HG03045 (cell line): ENCODE results near the gene DNAJC6.
A peak's percentile ranks its signal among the peaks of the same experiment; 100 is the strongest.
"Not testable (repeated sequence)": the region's sequence is repeated elsewhere in the genome, so short reads cannot be mapped to it uniquely, and the experiment has no call there.

ENCODE experiments used
- ATAC-seq: cut with Tn5 transposase; IDR thresholded peaks from one replicate; pipeline ENCODE4 v1.9.1; 2021; ENCODE audit warnings: mild to moderate bottlenecking, moderate library complexity; ENCODE audit not compliant: unreplicated experiment

The DNAJC6 gene

DNA sequence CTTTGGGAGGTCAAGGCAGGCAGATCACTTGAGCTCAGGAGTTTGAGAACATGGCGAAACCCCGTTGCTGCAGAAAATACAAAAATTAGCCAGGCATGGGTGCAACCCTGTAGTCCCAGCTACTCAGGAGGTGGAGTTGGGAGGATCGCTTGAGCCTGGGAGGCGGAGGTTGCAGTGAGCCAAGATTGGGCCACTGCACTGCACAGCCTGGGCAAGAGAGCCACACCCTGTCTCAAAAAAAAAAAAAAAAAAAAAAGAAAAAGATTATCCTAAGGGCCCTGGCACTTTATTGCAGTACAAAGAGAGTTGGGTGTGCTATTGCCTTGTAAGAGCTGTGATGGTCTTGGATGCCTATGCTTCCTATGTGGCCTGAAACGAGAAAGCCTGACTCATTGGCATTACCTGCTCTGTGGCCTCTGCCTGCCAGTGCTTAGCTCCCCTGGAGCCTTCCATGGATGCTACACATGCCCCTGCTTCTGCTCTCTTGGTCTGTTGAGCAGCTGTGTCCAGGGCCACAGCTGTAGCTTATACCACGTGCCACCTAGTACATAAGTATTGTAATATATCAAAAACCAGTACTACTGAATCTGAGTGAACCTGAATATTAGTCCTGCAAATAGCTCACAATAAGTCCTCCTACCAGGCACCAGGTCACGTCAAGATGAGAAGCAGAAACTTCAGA, 45.8 kb downstream of the DNAJC6 start:
- ATAC-seq = no peak

DNA sequence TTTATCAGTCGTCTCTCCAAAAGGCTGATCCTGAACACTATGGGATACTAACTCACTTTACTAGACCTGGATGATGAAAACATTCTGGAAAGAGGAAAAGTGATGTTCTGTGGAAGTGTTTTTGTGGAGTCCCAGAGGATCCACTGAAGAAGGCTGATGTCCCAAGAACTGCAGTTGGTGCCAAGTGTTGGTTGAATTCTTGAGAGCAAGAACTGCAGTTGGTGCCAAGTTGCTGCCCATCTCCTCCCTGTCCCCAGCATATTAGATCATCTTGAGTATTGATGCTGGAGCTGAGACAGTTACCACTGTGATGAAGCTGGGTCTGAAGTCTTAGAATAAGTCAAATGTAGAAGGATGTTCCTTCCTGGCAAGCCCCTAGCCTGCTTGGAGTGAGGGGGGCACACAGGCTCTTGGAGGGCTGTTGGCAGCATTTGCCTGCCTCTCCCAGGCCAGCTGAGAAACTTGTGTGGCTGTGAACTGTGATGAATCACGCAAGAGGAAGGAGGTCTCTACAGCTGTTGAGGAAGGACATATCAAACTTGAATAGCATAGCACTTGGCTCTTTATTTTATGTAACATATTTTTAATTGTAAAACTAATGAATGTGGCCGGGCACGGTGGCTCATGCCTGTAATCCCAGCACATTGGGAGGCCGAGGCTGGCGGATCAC, 48.1 kb downstream of the DNAJC6 start:
- ATAC-seq = no peak

DNA sequence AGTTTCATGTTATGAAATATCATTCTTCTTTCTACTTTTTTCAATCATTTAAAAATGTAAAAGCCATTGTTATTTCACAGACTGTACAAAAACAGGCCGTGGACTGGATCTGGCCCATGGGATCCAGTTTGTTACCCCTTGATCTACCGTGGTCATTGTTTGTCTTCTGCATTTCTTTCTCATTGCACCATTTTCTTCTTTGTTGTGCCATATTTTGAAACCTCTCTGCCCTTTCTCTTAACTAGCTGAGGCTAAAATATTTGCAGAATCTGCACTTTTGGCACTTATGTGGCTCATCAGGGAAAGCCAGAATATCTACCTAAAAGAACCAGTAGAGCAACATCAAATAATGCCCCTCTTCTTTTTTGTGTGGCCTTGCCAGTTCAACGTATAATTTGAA, 50.5 kb downstream of the DNAJC6 start:
- ATAC-seq = no peak

DNA sequence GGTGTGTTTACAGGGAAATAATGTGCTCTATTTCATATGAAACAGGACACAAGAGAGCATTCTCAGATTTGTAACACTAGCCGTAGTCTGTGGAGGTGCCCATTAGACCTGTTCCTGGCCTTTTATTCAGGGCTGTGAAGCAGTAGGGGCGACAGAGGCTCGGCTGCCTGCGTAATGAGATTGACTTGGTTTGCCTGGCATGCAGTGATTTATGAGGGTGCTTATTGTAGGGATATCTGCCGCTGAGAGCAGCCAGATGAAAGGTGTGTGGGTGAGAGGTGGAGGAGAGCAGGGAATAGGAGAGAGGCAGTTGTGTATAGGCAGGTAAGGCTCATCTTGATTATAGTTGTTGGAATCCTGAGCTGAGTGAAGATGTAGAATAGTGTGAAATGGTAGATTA, 51.3 kb downstream of the DNAJC6 start:
- ATAC-seq = no peak

DNA sequence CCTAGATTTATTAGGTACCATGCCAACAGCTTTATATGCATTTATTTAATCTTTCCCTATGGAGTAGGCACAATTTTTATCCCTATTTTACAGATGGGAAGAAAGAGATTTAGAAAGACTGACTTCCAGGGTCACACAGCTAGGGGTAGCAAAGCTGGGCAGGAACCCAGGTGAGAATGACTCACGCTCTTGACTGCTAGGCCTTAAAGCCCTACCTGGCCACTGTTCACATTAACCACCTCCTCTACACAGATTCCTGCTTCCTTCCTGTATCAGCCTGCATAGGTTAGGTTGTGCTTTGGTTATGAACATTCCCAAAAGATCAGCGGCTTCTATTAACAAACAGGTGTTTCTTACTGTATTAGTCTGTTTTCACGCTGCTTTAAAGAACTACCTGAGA, 53.2 kb downstream of the DNAJC6 start:
- no peak for ATAC-seq

DNA sequence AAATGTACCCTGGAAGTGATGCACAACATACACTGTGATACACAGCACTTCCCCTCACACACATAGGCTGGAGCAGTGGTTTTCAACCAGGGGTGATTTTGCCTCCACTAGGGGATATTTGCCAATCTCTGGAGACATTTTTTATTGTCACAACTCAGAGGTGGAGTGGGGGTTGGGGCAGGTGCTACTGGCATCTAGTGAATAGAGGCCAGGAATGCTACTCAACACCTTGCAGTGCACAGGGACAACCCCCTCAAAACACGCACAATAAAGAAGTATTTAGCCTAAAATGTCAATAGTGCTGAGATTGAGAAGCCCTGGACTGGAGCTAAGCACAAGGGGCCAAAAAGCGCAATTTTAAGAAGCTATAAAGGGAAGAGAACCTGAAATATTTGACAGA, 54.1 kb downstream of the DNAJC6 start:
- no peak for ATAC-seq

DNA sequence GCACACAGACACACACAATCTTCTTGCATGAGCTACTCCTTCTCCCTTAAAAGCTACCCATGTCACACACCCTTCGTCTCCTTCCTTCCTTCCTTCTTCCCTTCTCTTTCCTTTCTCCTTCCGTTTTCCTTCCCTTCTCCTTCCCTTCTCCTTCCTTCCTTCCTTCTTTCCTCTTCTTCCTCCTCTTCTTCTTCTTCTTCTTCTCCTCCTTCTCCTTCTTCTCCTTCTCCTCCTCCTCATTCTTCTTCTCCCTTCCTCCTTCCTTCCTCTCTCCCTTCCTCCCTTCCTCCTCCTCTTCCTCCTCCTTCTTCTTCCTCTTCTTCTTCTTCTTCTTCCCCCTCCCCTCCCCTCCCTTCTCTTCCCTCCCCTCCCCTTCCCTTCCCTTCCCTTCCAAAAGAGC, 59.1 kb downstream of the DNAJC6 start:
- ATAC-seq = no peak

DNA sequence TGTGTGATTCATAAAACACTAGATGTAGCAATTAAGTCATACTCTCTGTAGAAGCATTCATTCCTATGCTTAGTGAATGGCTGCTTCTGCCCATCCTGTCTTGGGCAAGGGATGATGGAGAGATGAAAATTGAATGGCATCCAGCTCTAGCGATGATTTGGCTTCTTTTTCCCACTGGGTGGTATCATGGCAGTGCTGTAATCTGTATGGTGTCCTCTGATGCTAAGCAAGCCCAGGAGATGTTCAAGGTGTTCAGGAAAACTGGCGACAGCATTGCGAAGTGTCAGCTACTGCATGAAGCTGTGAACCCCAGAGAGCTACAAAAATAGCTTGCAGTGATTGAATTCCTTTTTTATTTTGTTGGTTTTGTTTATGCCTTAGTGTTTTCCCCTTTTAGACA, 62.2 kb downstream of the DNAJC6 start:
- no peak for ATAC-seq

DNA sequence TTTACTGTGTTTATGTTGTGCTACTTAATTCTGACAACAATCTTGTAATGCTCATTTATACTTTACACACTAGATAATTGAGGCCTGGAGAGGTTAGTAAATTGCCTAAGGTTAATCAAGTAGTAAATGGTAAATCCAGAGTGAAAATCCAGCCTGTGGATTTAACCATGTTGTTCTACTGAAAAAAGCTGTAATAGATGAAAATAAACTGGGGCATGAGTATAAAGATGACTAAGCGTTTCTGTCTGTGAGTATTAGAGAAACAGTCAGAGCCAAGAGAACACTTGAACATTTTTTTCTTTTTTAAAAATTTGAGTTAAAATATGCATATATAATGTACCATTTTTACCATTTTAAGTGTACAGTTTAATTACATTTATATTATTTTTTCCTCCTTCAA, 63.2 kb downstream of the DNAJC6 start:
- ATAC-seq = no peak

DNA sequence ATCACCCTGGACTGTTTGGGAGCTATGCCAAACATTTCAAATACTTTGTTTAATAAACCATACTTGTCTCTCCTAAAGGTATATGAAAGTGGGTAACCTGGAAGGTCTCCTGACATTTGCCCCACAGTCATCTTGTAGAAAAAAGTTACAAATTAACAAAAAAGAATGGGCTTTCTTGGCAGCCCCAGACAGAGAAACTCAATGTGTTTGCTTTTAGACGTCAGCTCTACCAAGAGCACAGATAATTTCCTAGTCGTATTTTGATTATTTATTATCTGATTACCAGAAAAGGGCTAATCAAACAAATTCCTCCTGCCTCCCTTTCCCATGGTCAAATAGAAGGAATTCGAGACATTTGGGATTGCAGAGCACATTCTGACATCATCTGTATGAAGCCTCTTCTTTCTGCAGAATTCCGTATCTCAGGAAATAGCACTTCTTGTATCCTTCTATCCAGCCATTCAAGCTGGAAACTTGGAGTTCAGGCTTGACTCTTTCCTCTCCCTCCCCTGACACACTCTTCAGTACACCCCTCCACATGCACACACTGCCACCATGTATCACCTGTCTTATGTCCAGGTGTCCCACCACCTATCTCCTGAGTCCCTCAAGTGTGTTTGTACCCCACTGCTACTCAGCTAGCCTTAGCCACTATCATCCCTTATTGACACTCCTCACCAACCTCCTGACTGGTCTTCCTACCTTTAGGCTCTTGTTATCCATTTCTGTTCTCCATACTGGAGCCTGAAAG, 68.3 kb downstream of the DNAJC6 start:
- ATAC-seq = no peak

DNA sequence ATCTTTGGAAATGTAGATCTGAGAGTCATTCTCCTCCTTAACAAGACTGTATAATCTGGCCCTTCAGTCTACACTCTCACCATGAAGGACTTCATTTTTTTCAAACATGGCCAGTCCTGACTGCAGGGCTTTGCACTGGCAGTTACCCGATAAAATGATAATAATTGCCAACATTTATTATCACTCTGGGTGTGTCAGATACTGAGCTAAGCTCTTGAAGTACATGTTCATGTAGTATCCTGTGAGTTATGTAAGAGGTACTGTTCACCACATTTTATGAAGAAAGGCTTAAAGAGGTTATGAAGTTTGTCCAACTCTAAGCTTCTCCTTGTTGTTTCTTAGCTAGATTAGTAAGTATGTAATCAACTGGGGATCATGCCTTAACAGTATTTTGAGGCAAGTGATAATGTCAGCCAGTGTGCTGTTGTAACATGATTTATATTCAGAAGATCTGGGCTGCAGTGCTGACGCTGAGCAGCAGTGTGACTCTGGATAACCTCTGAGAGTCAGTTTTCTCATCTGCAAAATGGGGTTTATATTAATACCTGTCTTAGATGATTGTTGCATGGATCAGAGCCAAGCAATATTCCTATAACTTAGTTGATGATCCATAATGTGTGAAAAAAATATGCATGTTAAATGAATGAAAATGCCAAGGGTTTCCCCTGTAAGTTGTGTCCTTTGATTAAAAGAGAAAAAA, 69.1 kb downstream of the DNAJC6 start:
- no peak for ATAC-seq

DNA sequence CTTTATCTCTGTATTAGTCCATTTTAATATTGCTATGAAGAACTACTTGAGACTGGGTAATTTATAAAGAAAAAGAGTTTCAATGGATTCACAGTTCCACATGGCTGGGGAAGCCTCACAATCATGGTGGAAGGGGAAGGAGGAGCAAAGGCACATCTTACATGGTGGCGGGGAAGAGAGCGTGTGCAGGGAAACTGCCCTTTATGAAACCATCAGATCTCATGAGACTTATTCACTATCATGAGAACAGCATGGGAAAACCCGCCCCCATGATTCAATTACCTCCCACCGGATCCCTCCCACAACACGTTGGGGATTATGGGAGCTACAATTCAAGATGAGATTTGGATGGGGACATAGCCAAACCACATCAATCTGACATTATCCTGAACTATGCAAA, 75.1 kb downstream of the DNAJC6 start:
- ATAC-seq = not testable (repeated sequence)

DNA sequence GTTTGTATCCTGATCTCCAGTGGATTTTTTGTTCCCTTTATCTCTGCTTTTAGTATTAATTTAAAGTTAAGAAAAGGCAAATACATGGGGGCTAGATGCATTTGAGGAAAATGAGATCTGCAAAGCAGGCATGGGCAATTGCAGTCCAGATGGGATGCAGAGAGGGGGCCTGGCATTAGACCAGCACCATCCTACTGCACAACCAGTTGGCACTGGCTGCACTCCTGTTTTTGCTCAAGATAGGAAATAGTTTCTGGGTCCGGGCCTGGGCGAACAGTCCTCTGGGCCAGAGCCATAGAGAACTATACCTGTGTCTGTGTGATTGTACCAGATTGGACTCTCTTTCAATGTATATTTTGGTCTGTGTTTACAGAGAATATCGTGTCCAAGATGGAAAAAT, 77.1 kb downstream of the DNAJC6 start:
- ATAC-seq = no peak

DNA sequence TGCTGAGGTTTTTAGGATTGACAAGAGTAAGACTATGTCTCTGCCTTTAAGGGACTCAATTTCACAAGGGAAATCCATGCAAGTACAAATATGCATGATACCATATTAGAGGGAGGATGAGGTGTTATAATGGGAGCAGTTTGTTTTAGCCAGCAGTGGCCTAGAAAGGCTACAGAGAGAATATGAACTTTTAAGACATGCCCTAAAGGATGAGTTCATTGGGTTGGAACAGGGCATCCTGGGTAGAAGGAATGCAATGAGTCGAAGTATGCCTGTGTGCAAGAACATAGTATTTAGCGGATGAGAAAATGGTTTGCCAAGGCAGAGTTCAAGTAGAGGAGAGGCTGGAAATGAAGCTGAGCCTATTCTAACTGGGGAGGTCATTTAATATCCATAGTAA, 78.5 kb downstream of the DNAJC6 start:
- no peak for ATAC-seq

DNA sequence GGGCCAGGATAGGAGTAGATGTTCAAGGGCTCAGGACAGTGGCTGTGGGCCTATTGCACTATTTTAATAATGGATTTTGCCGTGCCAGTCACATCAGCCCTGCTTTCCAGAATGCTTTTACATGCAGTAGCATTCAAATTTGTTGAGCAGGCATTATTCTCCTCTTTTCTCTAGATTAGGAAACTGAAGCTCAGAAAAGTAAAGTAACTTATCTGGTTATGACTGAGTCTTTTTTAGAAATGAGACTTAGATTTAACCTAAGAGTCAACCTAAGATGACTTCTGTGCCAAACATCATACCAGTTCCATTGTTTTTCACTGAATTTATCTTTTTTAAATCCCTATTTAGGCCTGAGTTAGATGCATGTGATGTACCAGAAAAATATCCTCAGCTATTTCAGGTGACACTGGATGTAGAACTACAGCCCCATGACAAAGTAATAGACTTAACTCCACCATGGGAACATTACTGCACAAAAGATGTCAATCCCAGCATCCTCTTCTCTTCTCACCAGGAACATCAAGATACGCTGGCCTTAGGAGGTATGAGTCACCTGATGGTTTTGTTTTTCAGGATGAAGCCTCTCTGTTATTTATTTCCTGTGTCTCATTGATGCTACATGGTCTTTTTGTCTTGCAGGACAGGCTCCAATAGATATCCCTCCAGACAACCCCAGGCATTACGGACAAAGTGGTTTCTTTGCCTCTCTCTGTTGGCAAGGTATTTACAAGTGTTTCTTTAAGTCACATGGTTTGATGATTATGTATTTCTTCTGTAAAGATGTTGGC, 79.8 kb downstream of the DNAJC6 start:
- no peak for ATAC-seq

DNA sequence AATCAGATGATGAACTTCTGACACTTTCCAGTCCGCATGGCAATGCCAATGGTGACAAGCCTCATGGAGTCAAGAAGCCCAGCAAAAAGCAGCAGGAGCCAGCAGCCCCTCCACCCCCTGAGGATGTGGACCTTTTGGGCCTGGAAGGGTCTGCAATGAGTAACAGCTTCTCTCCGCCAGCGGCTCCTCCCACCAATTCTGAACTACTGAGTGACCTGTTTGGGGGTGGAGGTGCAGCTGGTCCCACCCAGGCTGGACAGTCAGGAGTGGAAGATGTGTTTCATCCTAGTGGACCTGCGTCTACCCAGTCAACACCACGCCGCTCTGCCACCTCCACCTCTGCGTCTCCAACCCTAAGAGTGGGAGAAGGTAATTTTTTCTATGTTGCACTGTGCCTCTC, 83.2 kb downstream of the DNAJC6 start:
- ATAC-seq = no peak

DNA sequence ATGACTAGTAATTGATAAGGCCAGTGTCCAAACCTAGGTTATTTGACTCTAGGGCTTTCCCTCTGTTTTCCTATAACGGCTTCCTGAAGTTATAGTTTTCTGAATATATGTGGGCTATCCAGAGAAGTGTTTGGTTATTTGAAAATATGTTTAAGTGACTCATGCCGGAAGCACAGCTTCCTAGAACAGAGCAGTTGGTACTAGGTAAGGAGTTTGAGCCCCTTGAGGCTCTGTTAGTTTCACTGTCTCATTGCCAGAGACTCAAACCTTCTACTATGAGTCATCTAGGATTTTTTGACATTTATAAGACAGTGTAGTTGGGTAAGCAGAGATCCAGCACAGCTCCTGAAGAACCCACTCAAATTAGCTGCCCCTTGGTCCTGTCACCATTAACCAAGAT, 84.0 kb downstream of the DNAJC6 start:
- ATAC-seq = peak; percentile 92

DNA sequence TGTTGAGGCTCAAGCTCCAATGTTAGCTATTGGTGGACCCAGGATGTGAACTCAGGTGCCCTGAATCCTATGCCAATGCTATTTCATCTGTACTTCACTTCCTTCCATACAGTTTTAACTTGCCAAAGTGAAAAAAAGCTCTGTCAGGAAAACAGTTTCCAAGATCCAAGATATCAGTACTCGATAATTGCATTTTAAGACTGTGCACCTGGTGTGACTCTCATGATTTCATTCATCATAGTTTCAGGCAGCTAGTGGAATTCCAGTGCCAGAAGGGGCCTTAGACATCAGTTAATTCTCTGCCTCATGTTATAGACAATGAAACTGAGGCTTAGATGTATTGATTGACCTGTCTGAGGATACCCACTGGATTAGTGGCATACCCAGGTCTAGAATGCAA, 84.6 kb downstream of the DNAJC6 start:
- no peak for ATAC-seq

DNA sequence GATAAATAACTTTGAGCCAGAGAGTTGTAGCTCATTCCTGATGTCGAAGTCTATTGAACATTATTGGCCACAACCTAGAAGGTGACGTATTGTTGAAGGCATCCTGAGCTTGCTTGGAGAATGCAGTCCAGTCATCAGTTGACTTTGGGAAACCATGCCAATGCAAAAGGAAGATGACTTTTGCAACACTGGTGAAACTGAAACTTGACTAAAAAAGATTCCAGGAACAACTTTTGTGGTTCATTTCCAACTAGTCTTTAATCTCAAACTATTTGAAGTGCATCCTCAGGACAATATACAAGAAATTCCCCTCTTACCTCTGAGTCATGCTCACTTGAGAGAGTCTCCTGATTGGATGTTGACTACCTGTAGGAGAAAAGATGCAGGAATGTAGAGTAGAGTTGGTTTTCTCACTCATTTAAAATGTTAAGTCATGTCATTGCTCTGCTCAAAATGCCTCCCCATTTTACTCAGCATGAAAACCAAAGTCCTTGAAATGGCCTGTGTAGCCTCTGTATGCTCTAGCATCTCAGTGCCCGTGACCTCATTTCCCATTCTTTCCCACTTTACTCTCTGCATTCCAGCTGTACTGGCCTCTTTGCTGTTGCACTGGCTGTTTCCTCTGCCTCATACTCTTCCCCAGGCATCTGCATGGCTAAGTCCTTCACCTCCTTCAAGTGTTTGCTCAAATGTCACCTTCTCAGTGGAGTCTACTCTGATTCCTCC, 86.7 kb downstream of the DNAJC6 start:
- no peak for ATAC-seq

DNA sequence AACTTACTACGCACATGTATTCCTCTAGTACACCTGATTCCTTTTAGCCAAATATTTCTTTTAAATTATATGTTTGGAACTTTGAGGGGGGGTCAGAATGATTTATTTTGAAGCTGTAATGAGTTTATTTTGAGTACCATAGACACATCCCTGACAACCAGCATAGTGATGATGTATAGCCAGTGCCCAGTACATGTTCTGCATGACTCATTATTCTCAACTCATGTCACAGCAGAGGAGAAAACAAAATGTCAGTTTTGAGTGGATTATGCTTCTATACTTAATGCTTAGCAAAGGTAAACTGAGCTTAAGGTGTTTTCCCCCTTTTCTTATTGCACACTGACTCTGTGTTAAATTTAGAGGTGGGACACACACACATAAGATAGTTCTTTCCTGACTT, 88.7 kb downstream of the DNAJC6 start:
- no peak for ATAC-seq
